HG03196 (cell line): ENCODE data around the gene ATP12A.

Experiments used
- ATAC-seq: cut with Tn5 transposase; IDR thresholded peaks from one replicate; pipeline ENCODE4 v1.9.1; 2021; ENCODE audit not compliant: unreplicated experiment

ATP12A gene

DNA sequence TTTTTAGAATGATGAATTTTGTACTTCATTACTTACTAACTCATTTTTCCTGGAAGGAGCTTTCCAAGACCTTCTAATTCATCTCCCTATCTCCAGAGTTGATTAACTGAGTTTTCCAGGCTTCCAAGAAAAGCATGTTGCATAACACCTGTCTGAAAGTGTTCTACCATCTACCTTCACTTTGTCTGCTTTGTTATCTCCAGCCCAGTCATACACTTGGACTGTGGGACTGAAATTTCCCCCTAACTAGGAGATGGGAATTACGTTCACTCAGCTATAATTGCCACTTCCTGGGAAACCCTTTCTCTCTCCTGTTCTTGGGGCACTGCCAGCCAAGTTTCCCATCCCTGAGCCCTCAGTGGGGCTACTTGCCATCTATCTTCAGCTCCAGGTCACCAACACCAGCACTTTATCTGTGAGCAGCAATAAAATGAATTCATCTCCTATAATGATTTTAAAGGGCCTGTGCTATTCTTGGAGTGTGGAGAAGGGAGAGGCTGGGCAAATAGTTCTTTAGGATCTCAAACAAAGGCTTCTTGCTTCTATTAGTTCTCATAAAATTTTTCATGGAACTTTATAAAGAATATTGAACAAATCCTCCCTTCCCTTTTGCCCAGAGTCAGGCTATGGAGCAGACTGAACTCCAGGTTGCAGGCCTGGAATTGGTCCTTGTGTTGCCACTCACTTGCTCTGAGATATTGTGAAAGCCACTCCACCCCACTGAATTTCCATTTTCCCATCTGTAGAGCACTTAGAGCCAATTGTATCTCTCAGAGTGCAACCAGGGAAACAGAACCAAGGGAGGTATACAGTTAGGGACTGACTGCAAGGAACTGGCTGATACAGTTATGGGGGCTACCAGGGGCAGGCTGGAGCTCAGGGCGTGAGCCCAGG lies 17.8 kb upstream of the ATP12A start:
- ATAC-seq, result no peak

DNA sequence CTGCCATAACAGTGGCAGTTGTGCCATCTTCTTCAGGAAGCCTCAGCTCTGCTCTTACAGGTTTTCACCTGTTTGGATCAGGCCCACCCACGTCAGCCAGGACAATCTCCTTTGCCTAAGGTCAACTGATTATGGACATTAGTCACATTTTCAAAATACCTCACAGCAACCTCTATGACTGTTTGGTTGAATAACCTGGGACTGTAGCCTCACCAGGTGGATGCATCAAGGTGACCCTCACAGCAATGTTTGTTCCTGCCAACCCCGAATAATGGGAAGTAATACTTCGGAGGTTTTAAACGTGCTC lies 17.2 kb upstream of the ATP12A start:
- ATAC-seq, result no peak

DNA sequence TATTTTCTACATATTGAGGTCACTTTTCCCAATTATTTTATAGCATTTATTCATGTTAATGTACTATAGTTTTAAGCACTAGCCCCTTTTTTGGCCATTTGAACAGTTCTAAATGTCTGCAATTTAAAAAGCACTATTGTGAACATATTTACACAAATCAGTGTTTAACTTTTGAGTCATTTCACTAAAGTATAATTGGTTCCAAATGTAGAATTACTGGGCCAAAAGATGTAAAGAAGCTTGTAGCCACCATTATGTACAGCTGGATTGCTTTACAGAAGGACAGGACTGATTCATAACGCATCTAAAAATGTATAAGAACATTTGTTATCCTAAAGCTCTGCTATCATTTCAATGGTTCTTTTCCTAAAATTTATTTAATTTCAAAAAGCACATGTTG lies 16.6 kb upstream of the ATP12A start:
- no peak for ATAC-seq

DNA sequence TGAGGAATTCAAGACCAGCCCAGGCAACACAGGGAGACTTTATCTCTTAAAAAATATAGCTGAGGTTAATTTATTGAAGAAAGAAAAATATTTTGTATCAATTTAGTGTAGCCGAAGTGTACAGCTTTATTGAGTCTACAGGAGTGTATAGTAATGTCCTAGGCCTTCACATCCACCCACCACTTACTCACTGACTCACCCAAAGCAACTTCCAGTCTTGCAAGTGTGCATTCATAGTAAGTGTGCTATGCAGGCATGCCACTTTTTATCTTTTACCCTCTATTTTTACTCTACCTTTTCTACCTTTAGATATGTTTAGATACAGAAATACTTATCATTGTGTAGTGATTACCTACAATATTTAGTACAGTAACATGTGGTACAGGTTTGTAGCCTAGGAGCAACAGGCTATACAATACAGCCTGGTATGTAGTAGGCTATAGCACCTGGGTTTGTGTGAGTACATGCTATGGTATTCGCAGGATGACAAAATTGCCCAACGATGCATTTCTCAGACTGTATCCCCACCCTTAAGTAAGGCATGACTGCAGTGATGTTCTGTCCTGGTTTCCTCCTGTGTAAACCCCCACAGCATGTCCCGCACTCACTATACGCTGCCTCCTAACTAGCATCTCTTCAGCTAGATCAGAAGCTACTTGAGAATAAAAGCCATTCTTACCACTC lies 15.3 kb upstream of the ATP12A start:
- no peak for ATAC-seq

DNA sequence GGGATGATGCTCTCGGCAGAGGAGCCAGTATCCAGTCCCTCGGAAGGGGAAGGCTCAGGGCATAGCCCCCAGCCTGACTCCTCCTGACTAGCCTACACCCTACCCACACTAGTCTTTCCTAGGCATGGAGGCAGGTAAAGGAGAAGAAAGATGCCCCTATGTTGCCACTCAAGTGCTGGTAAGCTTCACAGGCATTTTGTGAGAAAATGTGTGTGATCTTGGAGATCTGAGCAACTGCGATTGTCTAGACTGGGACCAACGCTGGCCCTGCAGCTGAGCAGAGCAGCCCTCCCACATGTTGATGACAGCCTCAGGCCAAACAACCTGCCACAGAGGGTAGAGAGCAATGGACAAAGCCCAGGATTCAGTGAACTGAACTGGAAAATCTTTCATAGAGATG lies 11.7 kb upstream of the ATP12A start:
- no peak for ATAC-seq

DNA sequence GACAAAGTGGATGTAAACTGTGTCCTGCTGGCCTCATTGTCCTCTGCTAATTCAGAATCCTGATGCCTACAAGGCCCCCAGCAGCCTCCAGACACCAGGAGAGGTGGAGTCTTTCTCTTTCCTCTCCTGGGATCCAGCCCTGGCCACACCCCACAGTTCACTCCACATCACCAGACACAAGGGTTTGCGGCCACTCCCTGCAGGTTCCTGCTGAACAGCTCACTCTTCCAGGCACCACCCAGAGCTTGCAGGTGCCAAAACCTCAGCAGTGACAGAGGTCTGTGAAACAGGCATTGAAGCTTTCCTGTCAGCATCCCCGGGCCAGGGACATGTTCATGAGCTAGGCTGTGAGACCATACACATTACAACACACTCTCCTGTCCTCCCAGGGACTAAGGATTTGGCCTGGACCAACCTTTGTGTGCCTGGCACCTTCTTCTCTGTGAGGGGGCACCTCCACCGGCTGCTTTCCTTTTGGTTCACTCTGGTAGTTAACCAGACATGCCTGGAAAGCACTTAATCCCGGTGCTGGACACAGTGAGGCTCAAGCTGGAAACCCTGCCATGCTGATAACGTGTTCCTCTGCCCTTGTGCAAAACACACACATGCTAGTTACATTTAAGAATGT lies 11.1 kb upstream of the ATP12A start:
- ATAC-seq, result no peak

DNA sequence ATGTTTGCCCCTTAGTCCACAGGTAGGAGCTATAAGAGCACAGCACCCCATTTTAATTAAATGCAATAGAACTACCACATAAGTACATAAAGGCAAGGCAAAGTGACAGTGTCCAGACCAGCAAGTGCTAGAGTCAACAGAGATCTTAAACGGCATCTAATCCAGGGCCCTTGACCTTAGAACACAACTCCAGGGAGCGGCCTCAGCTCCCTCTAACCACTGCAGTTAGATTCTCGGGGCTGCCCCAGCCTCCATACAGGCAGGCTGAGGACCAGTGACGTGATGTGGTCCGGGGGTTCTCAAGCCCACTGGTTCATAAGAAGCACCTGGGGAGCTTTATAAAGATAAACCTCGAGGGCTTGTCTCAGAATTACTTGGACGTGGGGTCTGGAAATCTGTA lies 10.0 kb upstream of the ATP12A start:
- ATAC-seq, result no peak

DNA sequence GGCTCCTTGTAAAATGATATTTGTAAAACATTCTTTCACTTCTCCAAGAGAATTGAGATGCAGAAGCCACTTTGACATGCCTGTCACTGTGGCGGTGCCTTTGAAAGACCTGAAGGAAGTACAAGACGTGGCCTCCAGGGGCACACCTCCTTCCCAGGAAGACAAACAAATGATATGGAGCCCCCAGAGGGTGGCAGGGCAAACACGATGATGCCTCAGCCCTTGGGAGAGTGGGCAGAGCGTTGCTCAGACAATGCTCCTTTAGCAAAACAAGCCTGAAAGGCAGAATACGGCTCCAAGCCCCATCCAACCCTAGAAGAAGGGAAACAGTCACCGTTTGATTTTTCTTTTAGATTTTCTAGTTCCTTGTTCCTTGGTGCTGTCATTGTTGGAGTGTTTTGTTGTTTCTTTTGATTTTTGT lies 9.2 kb upstream of the ATP12A start:
- no peak for ATAC-seq

DNA sequence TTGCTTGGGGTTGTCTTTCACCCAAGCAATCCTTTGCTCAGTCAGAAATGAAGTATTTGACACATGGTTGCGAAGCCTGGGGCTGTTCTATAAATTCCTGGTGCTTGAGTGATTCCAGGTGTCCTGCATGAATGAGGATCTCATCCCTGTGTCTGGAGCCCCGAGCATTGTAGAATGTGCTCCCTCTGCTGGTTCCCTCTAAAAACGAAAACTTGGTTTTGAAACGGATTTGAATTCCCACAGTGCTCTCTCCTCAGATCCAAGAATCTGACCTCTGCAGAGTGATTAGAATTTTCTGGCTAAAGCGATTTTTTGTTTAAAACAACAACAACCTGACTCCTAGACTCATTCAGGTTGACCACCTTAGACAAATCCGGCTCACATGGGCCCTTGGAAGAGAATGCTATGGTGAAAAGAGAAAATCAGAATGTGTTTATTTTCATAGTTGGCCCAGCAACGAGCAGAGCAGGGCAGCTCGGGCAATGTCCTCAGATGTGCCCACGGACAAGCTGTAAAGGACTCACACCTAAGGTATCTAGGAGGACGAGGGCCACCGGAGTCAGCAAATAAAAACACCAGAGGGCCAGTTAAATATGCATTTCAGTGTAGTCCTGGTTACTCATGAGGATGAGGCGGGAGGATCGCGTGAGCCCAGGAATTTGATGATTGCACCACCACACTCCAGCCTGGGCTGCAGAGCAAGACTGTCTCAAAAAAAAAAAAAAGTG lies 8.7 kb upstream of the ATP12A start:
- no peak for ATAC-seq

DNA sequence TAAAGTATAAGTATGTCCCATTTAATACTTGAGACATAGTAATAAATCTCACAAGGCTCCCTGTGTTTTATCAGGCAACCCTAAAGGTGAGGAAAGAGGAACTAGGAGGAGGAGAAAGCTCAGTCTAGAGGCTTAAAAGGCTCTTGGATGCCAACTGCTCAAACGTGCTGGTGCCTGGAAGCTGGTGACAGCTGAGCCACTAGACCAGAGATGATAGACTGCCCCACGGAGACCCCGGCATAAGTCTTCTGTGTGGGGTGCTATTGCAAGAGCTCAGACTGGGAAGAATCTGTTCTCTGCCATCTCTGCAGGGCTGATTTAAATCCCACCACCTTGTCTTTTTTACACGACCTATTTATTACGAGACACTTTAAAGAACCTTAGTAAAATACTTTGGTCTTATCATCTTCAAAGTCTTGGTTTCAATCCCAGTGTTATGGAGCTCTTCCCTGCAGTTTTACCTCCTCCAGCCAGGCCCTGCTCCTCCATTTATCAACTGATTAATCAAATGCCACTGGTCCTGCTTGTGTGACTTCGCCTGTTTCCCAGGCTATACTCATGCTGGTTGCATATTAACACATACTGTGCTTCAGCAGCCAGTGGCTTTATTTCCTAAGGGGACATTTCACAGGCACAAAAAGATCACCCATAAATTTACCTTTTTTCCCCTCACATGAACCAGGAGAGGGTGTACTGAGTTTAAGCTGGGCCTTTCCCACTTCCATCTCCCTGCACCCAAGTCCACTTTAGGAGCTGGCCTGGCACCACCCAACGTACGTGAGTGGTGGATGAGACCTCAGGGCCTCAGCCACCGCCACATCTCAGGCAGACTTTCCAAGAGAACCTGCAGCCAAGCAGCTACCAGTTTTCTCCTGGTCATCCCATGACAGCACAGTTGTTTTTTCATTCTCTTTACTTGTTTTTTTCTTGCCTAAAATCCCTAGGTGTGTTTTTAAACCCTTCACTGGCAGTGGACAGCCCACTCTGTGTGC lies 7.8 kb upstream of the ATP12A start:
- no peak for ATAC-seq

DNA sequence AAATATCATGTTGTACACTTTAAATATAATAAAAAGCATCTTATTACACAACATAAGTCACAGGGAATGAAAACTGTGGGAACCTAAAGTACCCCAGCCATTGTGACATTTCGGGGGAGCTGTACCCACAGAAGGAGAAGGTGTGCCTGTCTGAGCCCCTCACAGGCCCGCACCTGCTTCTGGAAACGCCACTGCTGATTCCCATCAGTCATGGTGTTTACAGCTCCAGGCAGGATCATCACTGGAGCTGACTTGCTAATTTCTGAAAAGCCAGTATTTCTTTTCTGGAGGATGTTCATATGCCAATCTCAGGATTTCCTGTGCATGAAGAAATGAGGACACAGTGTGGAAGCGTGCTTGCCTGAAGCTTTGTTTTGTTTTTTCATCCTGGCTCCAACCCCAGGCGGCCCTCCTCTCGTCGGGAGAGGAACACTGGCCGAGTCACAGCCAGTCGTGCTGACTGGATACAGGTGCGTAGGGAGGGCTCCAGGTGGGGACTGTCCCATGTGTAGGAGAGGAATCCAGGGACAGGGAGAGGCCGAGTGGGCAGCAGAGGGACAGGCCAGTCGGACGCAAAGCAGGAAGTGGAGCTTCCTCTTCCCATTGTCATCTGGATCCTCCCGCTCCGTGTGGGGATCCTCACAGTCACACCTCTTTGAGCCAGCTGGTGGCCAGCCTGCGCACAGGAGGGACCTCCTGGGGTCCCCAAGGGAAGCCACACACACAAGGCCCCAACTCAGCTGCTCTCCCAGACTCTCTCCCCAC lies 4.2 kb upstream of the ATP12A start:
- ATAC-seq, result no peak

DNA sequence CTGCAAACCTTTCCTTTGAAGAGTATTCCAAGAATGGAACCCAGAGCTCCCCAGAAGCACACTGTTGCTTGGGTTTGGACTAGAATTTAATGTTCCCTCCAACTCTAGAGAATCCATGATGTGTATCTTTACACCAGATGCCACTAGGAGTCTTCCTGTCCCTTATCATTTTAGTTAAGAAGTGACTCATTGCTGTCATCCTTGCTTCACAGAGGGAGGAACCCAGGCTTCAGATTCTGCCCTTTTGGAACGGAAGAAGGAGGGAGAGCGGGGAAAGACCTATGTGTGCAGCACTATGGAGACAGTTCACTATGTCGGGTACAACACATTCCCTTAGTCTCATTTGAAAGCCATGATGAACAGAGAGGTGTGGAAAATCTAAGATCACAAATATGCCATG lies 2.1 kb upstream of the ATP12A start:
- no peak for ATAC-seq

DNA sequence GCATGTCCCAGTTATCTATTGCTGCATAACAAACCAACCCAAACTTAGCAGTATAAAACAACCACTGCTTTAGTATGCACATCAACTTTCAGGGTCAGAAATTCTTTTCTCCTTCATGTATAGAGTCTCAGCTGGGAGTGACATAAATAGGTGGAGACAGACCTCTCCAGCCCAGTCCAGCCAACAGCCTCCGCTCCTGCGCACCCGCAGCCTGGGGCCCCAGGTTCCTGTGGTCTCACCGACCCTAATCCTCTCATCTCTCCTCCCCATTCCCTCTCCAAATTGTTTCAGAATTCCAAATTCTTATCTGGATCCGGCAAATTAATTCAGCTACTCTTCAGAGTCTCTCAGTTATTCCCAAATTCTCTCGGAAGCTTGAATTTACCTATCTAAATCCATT lies 522 bp upstream of the ATP12A start:
- ATAC-seq, result no peak

DNA sequence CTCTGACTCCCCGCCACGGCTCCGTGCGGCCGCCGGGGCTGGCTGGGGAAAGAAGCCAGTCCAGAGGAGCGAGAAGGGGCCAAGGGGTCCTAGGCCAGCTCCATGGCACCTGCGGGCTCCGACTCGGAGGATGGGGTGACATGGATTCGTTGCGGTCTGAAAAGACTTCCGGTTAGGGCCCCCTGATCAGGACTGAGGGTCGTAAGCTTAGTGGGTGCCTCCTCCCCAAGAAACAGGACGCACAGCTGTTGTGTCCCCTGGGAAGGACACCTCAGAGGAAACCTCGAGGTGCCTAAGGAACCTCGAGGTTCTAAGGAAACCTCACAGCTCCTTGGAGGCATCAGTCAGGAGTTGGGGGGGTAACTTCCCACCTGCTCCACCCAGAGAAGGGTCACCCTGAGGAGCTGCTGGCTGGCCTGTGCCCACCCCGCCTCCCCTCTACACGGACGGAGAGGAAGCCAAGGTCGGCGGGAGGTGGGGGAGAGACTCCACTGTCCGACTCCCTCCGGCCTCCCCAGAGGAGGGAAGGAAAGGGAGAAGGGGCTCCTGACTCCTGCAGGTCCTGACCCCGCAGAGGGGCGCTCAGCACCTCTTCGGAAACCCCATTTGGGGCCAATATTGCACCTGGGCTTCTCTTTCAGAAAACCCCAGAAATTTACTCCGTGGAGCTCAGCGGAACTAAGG lies 855 bp downstream of the ATP12A start:
- no peak for ATAC-seq

DNA sequence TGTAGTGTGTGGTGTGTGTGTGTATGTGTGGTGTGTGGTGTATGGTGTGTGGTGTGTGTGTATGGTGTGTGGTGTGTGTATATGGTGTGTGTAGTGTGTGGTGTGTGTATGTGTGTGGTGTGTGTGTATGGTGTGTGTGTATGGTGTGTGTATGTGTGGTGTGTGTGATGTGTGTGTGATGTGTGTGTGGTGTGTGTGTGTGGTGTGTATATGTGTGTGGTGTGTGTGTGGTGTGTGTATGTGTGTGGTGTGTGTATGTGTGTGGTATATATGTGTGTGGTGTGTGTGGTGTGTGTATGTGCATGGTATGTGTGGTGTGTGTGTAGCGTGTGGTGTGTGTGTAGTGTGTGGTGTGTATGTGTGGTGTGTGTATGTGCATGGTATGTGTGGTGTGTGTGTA lies 1.7 kb downstream of the ATP12A start:
- ATAC-seq, result no peak

DNA sequence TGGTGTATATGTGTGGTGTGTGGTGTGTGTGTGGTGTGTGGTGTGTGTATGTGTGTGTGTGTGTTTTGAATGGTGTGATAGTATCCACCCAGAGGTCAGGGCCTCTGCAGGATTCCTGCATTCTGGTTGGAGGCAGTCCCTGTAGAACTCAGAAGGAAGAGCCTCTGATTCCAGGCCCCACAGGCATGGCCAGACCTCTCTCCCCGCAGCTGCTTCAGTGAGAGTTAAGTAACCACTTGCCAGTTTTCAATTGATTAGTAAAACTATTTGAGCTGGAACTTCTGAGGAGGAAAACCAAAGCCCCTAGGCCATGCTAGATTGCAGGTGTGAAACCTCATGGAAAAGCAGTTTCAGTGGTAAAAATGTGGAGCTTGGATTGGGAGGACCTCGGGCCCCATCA lies 2.1 kb downstream of the ATP12A start:
- ATAC-seq, result no peak

DNA sequence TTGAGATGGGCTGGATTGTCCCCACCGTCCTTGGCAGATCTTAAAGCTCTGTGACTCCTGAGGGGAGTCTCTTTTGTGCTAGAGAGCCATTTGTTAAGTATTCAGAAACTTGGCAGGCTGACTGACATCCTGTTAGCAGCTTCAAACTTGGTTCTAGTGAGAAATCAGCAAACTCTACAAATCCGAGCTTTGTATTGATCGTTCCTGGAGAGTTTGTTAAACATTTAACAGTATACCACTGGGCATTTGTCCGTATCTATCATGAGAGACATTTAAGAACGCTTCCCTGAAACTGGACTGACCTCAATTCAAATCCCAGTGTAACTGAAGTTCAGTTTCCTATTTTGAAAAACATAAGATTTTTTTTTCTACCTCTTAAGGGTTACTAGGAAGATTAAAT lies 3.1 kb downstream of the ATP12A start:
- ATAC-seq, result no peak

DNA sequence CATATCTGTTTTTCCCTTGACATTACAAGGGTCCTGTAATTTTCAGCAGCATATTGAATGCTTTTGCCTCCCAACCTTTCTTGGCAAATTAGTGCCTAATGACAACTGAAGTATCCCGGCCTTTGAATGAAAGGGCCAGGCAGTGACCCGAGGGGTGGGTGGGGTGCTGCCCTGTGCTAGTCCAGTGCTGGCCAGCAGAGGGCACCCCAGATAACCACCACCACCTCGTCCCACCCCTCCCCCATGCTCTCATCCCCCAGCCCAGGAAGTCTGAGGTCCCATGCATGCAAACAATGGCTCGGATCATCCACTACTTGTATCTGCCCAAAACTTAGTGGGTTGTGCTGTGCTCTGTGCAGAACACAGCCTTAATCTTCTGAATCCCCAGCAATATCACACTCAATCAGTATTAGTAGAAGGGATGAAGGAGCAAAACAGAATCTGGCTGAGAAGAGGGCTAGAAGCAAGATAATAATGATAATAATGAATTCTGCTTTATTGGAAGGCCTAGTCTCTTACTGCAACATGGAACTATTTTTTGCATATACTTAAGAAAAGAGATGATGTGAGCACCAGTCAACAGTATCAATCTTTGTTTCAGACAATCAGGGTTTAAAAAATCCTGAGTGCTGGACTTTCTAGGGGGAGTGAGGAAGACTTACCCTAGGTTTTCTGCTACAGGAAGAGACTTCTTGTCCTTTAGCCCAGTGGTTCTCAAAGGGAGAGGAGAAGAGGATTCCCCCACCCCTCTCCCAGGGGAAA lies 3.8 kb downstream of the ATP12A start:
- ATAC-seq, result no peak
